ENCODE data around the gene TBC1D16. TPM values are rescaled to one million over a fixed set of nuclear protein-coding genes. Genes with fewer than 3 reads are reported as not detected.

The TBC1D16 gene
- total and polyA plus RNA-seq, 2 donors (not counting 1 experiment from before 2014, with no cell fraction given), result 0.82 to 2.7 TPM

GRCh38 chr17:79919862-79920720 is 115.6 kb downstream of the TBC1D16 start:
- H3K4me2 ChIP-seq (replicated peaks; ENCODE audit: low read depth, low read length, poor library complexity, severe bottlenecking), result no peak overlapping the region
- H3K27ac ChIP-seq (ENCODE audit: low read length in 2 of 2), result no peak overlapping the region
- ChIA-PET CTCF (interaction anchor here (1.5 kb wide), 2 partner anchors 58 to 178 kb away, joined by 3 read pairs; no protein-coding TSS in a partner anchor), POLR2A (no interaction called here)
- 82% methylated on average over 28 of the region's 28 CpGs for WGBS (ENCODE audit: insufficient coverage)
- ATAC-seq (ENCODE audit: low read depth) (no peak), DNase-seq (no peak)
- H3K4me1 ChIP-seq (ENCODE audit: control insufficient read depth in 2 of 2, insufficient read depth in 2 of 2, low read length in 2 of 2), result peaks cover 0 to 15% of the 10 kb centered on the region in 2 donors
- no peak overlapping the region for H3K27ac Mint-ChIP-seq
- peaks cover 0 to 3% (median 0%) of the 10 kb centered on the region in 3 donors for H3K9me3 ChIP-seq (ENCODE audit: control extremely low read depth in 1 of 3, control insufficient read depth in 2 of 3, insufficient read depth in 1 of 3, low read length in 2 of 3)
- H3K4me1 Mint-ChIP-seq, result peaks cover 17% of the 10 kb centered on the region
- intact Hi-C loops (cut with micrococcal nuclease), result loop anchor here (5.0 kb wide), 1 partner anchor 133 kb away; no protein-coding TSS in a partner anchor
- no peaks in the 10 kb centered on the region for H3K9me3 Mint-ChIP-seq (ENCODE audit: insufficient read depth)
- H4K20me1 ChIP-seq (ENCODE audit: control insufficient read depth, insufficient read depth, low read length, poor library complexity, severe bottlenecking), result no peaks in the 10 kb centered on the region
- H3K79me2 ChIP-seq (ENCODE audit: control insufficient read depth, insufficient read depth, low read length), result no peaks in the 10 kb centered on the region
- H3K9ac ChIP-seq (ENCODE audit: low read length), result no peak overlapping the region
- TF ChIP-seq EZH2 (IDR thresholded peaks at IDR 0.05; ENCODE audit: borderline replicate concordance, insufficient read depth, low read depth, low read length, poor library complexity, severe bottlenecking), result no peak
- TF ChIP-seq CTCF (IDR thresholded peaks at IDR 0.05), result no peak
- H3K27me3 ChIP-seq (replicated peaks in 1 of 4; ENCODE audit: control extremely low read depth in 1 of 4, control insufficient read depth in 3 of 4, insufficient read depth in 4 of 4, low read length in 3 of 4), result peaks cover 0 to 8% (median 2%) of the 10 kb centered on the region in 4 experiments
- peaks cover 11% of the 10 kb centered on the region for H3K27me3 Mint-ChIP-seq
- H3K4me3 Mint-ChIP-seq, result no peak overlapping the region
- no peak overlapping the region for H3K4me3 ChIP-seq (ENCODE audit: control extremely low read depth in 1 of 5, extremely low read depth in 1 of 5, insufficient read depth in 1 of 5, low read depth in 2 of 5, low read length in 4 of 5)
- H2AFZ ChIP-seq (ENCODE audit: insufficient read depth, low read depth, low read length, poor library complexity, severe bottlenecking), result no peak overlapping the region
- H3K36me3 ChIP-seq (replicated peaks in 1 of 2; ENCODE audit: control extremely low read depth in 1 of 2, control insufficient read depth in 1 of 2, extremely low read depth in 1 of 2, insufficient read depth in 2 of 2, low read length in 1 of 2), result no peaks in the 10 kb centered on the region

GRCh38 chr17:79919164-79919585 is 116.5 kb downstream of the TBC1D16 start:
- ChIA-PET POLR2A (no interaction called here), CTCF (no interaction called here)
- peaks cover 0 to 3% (median 0%) of the 10 kb centered on the region in 3 donors for H3K9me3 ChIP-seq (ENCODE audit: control extremely low read depth in 1 of 3, control insufficient read depth in 2 of 3, insufficient read depth in 1 of 3, low read length in 2 of 3)
- Mint-ChIP-seq H3K27me3 (peaks cover 13% of the 10 kb centered on the region), H3K4me1 (peaks cover 19% of the 10 kb centered on the region), H3K27ac (no peak overlapping the region), H3K4me3 (no peak overlapping the region), H3K9me3 (ENCODE audit: insufficient read depth) (no peaks in the 10 kb centered on the region)
- no peaks in the 10 kb centered on the region for H3K36me3 ChIP-seq (replicated peaks in 1 of 2; ENCODE audit: control extremely low read depth in 1 of 2, control insufficient read depth in 1 of 2, extremely low read depth in 1 of 2, insufficient read depth in 2 of 2, low read length in 1 of 2)
- H4K20me1 ChIP-seq (ENCODE audit: control insufficient read depth, insufficient read depth, low read length, poor library complexity, severe bottlenecking), result no peaks in the 10 kb centered on the region
- no peak overlapping the region for H3K27ac ChIP-seq (ENCODE audit: low read length in 2 of 2)
- ATAC-seq (ENCODE audit: low read depth), result no peak
- TF ChIP-seq EZH2 (IDR thresholded peaks at IDR 0.05; ENCODE audit: borderline replicate concordance, insufficient read depth, low read depth, low read length, poor library complexity, severe bottlenecking), result no peak
- TF ChIP-seq CTCF (IDR thresholded peaks at IDR 0.05), result no peak
- no peak for DNase-seq
- no peak overlapping the region for H3K9ac ChIP-seq (ENCODE audit: low read length)
- peaks cover 0 to 8% (median 2%) of the 10 kb centered on the region in 4 experiments for H3K27me3 ChIP-seq (replicated peaks in 1 of 4; ENCODE audit: control extremely low read depth in 1 of 4, control insufficient read depth in 3 of 4, insufficient read depth in 4 of 4, low read length in 3 of 4)
- H3K4me2 ChIP-seq (replicated peaks; ENCODE audit: low read depth, low read length, poor library complexity, severe bottlenecking), result no peak overlapping the region
- H3K4me1 ChIP-seq (ENCODE audit: control insufficient read depth in 2 of 2, insufficient read depth in 2 of 2, low read length in 2 of 2), result peaks cover 0 to 15% of the 10 kb centered on the region in 2 donors
- no peak overlapping the region for H2AFZ ChIP-seq (ENCODE audit: insufficient read depth, low read depth, low read length, poor library complexity, severe bottlenecking)
- no peak overlapping the region for H3K4me3 ChIP-seq (ENCODE audit: control extremely low read depth in 1 of 5, extremely low read depth in 1 of 5, insufficient read depth in 1 of 5, low read depth in 2 of 5, low read length in 4 of 5)
- WGBS (ENCODE audit: insufficient coverage), result 91% methylated on average over 17 of the region's 17 CpGs
- intact Hi-C loops (cut with micrococcal nuclease), result loop anchor here (5.0 kb wide), 1 partner anchor 132 kb away; no protein-coding TSS in a partner anchor
- H3K79me2 ChIP-seq (ENCODE audit: control insufficient read depth, insufficient read depth, low read length), result no peaks in the 10 kb centered on the region

Measured in B cell (primary cell).